Small intestine (tissue), 7 donors: Measurements from ENCODE around the gene ZNF219. TPM values are rescaled to one million over a fixed set of nuclear protein-coding genes. Genes with fewer than 3 reads are reported as not detected.
A peak's percentile ranks its signal among the peaks of the same experiment; 100 is the strongest.

Source experiments
- DNase-seq, 2 donors: peaks; one replicate each; pipeline versions ENCODE4 v3.0.0 to v3.0.0-alpha.2; 2013
- FAIRE-seq: peaks from 2 replicates; lab custom pipeline; 2012; peaks lifted over from hg19 to GRCh38; lab: Jason Lieb, UNC
- H3K27ac ChIP-seq, 3 donors: one replicate each; pipeline ENCODE4 v1.5.1; 2013; ENCODE audit warnings: low read length in 2 of 3, mild to moderate bottlenecking in 2 of 3, control low read depth in 1 of 3, inconsistent platforms in 1 of 3, low read depth in 1 of 3, moderate library complexity in 1 of 3
- H3K27me3 ChIP-seq, 3 donors: one replicate each; pipeline ENCODE4 v1.6.1; 2013; ENCODE audit warnings: low read length in 3 of 3, inconsistent platforms in 1 of 3; ENCODE audit not compliant: control insufficient read depth in 3 of 3, insufficient read depth in 3 of 3
- H3K36me3 ChIP-seq, 3 donors: one replicate each; pipeline ENCODE4 v1.6.1; 2013; ENCODE audit warnings: low read length in 3 of 3, inconsistent platforms in 1 of 3, low read depth in 1 of 3, mild to moderate bottlenecking in 1 of 3, moderate library complexity in 1 of 3; ENCODE audit not compliant: control insufficient read depth in 3 of 3, insufficient read depth in 2 of 3
- H3K4me1 ChIP-seq, 3 donors: one replicate each; pipeline ENCODE4 v1.6.1; 2013; ENCODE audit warnings: low read length in 2 of 3, inconsistent platforms in 1 of 3, low read depth in 1 of 3, mild to moderate bottlenecking in 1 of 3, moderate library complexity in 1 of 3; ENCODE audit not compliant: control insufficient read depth in 3 of 3, insufficient read depth in 2 of 3
- H3K4me3 ChIP-seq, 3 donors: one replicate each; pipeline ENCODE4 v1.5.1; 2013; ENCODE audit warnings: low read length in 3 of 3, control low read depth in 1 of 3, inconsistent platforms in 1 of 3, low read depth in 1 of 3, mild to moderate bottlenecking in 1 of 3, moderate library complexity in 1 of 3
- H3K9me3 ChIP-seq, 2 donors: one replicate each; pipeline ENCODE4 v1.6.1; 2013; ENCODE audit warnings: low read depth in 1 of 2, low read length in 1 of 2; ENCODE audit not compliant: control insufficient read depth in 2 of 2, insufficient read depth in 1 of 2
- WGBS, 3 donors: extraction: QIAGEN DNeasy Blood & Tissue Kit; methylation state at CpG; one replicate each; pipeline ENCODE4 v1.1.7; 2013; 5-methylcytosine and 5-hydroxymethylcytosine counted together
- polyA plus RNA-seq, 4 donors: library from polyadenylated mRNA; stranded (reverse) in 3 of 4; unstranded in 1 of 4; fragments of 200-250 nt in 3 of 4; fragments of 120-200 nt in 1 of 4; gene quantifications; one replicate each; pipeline versions ENCODE4 v1.2.1 to v1.2.3, GENCODE V29; 2013
- donor health status: healthy with polysubstance abuse.
- donor health status: control.
- donor health status: control.
- donor health status: Bipolar disorder and iron deficiency.
- donor health status: healthy.

Gene ZNF219
- polyA plus RNA-seq, 4 donors, result 42.4 to 69.8 (median 59.6) TPM

- FAIRE-seq (no peak), DNase-seq (peak; percentile 43 to 71)
- Histone ChIP-seq H3K36me3 (peaks cover 0 to 3% (median 0%) of the 10 kb centered on the region in 3 donors), H3K9me3 (no peaks in the 10 kb centered on the region), H3K4me1 (peaks cover 0 to 58% (median 0%) of the 10 kb centered on the region in 3 donors), H3K27ac (peak overlapping the region; percentile 85 to 96 (median 96)), H3K4me3 (peak overlapping the region in 2 of 3 donors; percentile 72 to 84), H3K27me3 (no peaks in the 10 kb centered on the region)
- 15 to 53% (median 38%) methylated on average over 5 of the region's 5 CpGs for WGBS, 3 donors
These were observed 1.1 kb upstream of the ZNF219 start for GRCh38 chr14:21099596-21099985.

- H3K27me3 ChIP-seq, result no peaks in the 10 kb centered on the region
- H3K4me3 ChIP-seq, result peak overlapping the region; percentile 43 to 84 (median 72)
- H3K36me3 ChIP-seq, result peaks cover 0 to 3% (median 0%) of the 10 kb centered on the region in 3 donors
- no peaks in the 10 kb centered on the region for H3K9me3 ChIP-seq
- FAIRE-seq (no peak), DNase-seq (no peak)
- WGBS, 3 donors, result 7 to 13% (median 12%) methylated on average over 16 of the region's 16 CpGs
- H3K27ac ChIP-seq, result peak overlapping the region; percentile 85 to 96 (median 96)
- peaks cover 0 to 59% (median 0%) of the 10 kb centered on the region in 3 donors for H3K4me1 ChIP-seq
These were observed 589 bp upstream of the ZNF219 start for GRCh38 chr14:21098892-21099595.

GRCh38 chr14:21097636-21098075, 799 bp downstream of the ZNF219 start:
- peaks cover 0 to 62% (median 0%) of the 10 kb centered on the region in 3 donors for H3K4me1 ChIP-seq
- peak in 1 of 2 donors; percentile 65 for DNase-seq
- 4 to 8% (median 5%) methylated on average over 9 to 19 of the region's 19 CpGs for WGBS, 3 donors

GRCh38 chr14:21096978-21097635, 1.3 kb downstream of the ZNF219 start:
- no peaks in the 10 kb centered on the region for H3K27me3 ChIP-seq
- peaks cover 2 to 16% (median 2%) of the 10 kb centered on the region in 3 donors for H3K36me3 ChIP-seq
- DNase-seq (peak; percentile 52 to 65), FAIRE-seq (no peak)
- H3K27ac ChIP-seq, result peak overlapping the region; percentile 71 to 88 (median 72)
- 15 to 41% (median 29%) methylated on average over 10 of the region's 10 CpGs for WGBS, 3 donors
- peak overlapping the region in 2 of 3 donors; percentile 50 to 84 for H3K4me3 ChIP-seq
- H3K9me3 ChIP-seq, result no peaks in the 10 kb centered on the region
- H3K4me1 ChIP-seq, result peaks cover 0 to 59% (median 2%) of the 10 kb centered on the region in 3 donors

More at GRCh38 chr14:21097636-21098075, 799 bp downstream of the ZNF219 start:
- FAIRE-seq, result no peak
- peak overlapping the region; percentile 43 to 84 (median 50) for H3K4me3 ChIP-seq
- H3K27me3 ChIP-seq, result no peaks in the 10 kb centered on the region
- peaks cover 0 to 11% (median 1%) of the 10 kb centered on the region in 3 donors for H3K36me3 ChIP-seq
- no peaks in the 10 kb centered on the region for H3K9me3 ChIP-seq
- peak overlapping the region; percentile 71 to 88 (median 72) for H3K27ac ChIP-seq

GRCh38 chr14:21096438-21096837, 2.0 kb downstream of the ZNF219 start:
- WGBS, 3 donors, result 51 to 65% (median 61%) methylated on average over 3 of the region's 3 CpGs
- Histone ChIP-seq H3K4me3 (no peak overlapping the region), H3K27ac (peak overlapping the region; percentile 71 to 88 (median 72)), H3K9me3 (no peaks in the 10 kb centered on the region), H3K27me3 (no peaks in the 10 kb centered on the region), H3K4me1 (peaks cover 0 to 53% (median 2%) of the 10 kb centered on the region in 3 donors), H3K36me3 (peaks cover 2 to 23% (median 3%) of the 10 kb centered on the region in 3 donors)
- FAIRE-seq (no peak), DNase-seq (no peak)

- no peak for DNase-seq
- 62 to 67% (median 67%) methylated on average over 6 of the region's 6 CpGs for WGBS, 3 donors
- peaks cover 0 to 46% (median 2%) of the 10 kb centered on the region in 3 donors for H3K4me1 ChIP-seq
- no peaks in the 10 kb centered on the region for H3K9me3 ChIP-seq
- peak overlapping the region in 2 of 3 donors; percentile 72 to 88 for H3K27ac ChIP-seq
- H3K36me3 ChIP-seq, result peaks cover 2 to 31% (median 3%) of the 10 kb centered on the region in 3 donors
- FAIRE-seq, result no peak
- H3K4me3 ChIP-seq, result no peak overlapping the region
- no peaks in the 10 kb centered on the region for H3K27me3 ChIP-seq
These were observed 2.8 kb downstream of the ZNF219 start for GRCh38 chr14:21095430-21096205.

GRCh38 chr14:21093769-21094681, 4.4 kb downstream of the ZNF219 start:
- peaks cover 3 to 45% (median 4%) of the 10 kb centered on the region in 3 donors for H3K36me3 ChIP-seq
- WGBS, 3 donors, result 55 to 56% (median 55%) methylated on average over 7 of the region's 7 CpGs
- peak in 1 of 2 donors; percentile 51 for DNase-seq

More at GRCh38 chr14:21093769-21094681, 4.4 kb downstream of the ZNF219 start:
- Histone ChIP-seq H3K27ac (peak overlapping the region in 1 of 3 donors; percentile 30), H3K4me3 (no peak overlapping the region), H3K9me3 (no peaks in the 10 kb centered on the region), H3K27me3 (no peaks in the 10 kb centered on the region), H3K4me1 (peaks cover 0 to 30% (median 2%) of the 10 kb centered on the region in 3 donors)
- FAIRE-seq, result no peak
